Stimulated activated CD8-positive, alpha-beta memory T cell treated with anti-CD3 and anti-CD28 coated beads, Interleukin-7, amount 100 ng/mL, for 4 hours (primary cell): ENCODE measurements around the gene ZNF511.

Experiments used
- DNase-seq, 2 donors: peaks; one replicate each; pipeline ENCODE4 v3.0.0-alpha.2; 2020; ENCODE audit warnings: low read depth in 2 of 2

Gene ZNF511

DNA sequence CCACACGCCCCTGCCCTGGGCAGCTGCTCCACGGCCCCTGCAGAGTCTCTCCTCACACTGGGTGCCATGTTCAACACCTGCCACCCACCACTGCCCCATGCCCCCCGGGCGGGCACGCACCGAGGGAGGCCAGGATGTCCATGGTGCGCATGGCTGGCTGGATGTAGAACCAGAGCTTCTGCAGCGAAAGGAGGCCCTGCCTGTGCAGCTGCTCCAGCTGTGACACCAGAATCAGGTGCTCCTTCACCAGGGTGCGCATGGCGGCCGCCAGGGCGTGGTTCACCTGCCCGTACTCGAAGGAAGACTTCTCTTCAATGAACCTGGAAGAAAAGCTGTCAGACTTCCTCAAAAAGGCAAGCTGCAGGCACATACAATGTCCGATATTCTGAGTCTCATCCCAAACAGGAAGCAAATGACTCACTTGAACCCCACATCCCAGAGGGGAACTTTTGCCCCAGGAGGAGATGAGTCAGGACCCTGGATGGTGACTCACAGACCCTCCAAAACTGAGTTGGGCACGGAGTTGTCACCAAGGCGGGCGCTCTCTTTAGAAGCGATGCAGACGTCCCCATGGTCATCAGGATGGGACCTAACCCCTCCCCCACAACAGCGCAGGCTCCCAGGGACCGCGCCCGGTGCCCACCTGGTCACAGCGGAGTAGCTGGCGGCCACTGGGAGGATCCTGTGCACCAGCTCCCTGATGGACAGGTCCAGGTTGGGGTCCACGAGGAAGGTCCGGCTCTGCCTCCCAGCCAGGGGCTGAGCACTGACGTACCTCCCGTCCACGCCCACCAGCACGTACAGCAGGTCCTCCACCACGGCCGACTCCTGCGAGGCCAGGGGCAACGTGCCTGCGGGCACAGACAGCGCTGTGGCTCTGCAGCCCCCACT, 15.6 kb upstream of the ZNF511 start:
- DNase-seq = no peak

DNA sequence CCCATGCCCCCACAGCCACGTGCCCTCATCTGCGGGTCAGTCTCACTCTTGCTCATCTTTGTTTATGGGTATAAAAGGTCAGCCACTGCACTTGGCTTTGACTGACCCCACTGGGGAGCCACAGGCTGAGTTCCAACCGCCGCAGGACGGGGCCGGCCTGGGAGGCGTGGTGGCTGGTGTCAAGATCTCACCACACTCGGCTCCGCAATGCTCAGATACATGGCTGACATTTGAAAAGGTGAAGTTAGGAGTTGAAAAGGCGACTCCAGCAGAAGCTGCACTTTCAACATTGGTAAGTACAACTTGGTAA, 14.9 kb upstream of the ZNF511 start:
- DNase-seq = no peak

DNA sequence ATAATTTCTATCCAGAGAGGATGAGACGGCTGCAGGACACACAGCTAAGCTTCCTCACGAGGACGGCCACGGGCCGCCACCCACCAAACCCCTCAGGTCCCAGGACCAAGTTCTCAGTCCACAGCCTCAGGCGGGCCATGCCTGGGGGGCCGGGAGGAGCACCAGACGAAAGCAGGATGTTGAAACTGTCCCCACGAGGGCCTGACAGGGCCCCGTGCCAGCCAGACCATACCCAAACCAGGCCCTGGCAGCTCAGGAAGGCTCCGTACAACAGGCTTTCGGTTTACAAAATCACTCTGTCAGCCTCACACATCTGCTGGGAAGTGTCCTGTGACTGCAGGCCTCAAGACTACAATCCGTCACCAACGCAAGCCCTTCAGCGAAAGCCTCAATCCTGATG, 14.5 kb upstream of the ZNF511 start:
- no peak for DNase-seq

DNA sequence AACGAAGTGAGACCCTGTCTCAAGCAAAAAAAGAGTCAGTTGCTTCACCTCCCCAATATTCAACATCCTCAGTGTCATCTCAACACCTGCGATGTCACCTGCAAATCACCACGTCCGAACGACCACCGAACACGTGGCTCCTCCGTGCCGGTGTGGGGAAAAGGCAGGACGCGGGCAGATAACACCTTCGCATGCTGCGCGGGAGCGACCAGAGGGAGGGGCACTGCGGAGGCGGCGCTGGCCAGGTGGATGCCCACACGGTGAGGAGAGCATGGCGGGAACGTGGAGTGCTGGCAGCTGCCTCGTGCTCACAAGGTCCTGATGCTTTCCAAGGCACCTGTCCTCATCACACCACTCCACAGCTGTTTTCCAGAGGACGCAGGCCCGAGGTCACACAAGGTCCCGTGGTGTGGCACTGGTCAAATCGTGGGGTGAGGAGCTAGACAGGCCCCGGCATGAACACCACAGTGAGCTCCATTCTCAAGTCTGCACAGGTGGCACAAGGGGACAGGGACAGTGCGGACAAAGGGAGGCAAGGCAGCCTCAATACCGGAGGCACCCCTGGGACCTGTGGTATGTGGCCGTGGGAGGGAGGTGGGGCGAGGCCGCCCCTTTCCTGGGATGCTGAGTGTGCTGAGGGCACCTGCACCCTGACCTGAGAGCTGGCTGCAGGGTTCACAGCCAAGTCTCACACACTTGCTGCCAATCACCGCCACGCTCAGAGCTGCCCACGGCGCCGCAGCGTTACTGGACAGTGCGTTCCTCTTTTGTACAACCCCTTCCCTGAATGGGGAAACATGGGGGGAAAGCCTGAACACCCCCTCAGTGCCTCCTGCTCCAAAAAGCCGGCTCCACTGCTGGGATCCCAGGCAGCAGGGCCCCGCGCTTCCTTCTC, 13.0 kb upstream of the ZNF511 start:
- no peak for DNase-seq

DNA sequence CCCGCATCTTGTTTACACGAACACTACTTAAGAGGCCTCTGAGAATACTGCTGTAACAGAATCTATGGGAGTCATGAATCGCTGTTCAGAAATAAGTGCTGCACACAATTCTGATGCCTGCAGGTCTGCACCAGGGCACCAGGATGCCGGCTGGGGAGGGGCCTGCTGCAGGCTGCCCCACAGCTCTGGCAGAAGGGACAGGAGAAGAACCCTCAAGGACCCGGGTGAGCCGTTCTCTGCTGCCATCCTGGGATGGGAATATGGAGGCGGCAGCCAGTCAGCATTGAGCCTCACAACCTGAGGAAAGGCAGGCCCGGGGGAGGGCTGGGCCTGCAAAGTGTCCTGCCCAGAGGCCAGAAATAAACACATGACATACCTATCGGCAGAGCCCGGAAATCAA, 11.2 kb upstream of the ZNF511 start:
- DNase-seq = no peak

DNA sequence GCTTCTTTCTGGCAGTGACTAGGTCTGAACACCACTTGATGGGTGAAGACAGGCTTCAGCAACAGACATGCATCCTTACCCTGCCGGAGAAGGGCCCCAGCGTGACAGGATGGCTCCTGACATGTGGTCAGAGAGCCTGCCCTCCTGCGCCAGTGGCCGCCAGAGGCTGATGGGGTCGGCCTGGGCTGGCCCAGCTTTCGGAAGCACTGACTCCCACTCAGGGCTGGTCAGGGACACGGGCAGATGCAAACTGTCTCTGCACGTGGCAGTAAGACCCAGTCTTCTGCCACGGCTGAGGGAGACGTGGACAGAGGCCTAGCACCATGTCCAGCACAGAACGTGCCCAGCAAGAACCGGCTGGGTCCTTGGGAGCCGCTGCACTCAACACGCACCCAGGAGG, 10.2 kb upstream of the ZNF511 start:
- DNase-seq = no peak

DNA sequence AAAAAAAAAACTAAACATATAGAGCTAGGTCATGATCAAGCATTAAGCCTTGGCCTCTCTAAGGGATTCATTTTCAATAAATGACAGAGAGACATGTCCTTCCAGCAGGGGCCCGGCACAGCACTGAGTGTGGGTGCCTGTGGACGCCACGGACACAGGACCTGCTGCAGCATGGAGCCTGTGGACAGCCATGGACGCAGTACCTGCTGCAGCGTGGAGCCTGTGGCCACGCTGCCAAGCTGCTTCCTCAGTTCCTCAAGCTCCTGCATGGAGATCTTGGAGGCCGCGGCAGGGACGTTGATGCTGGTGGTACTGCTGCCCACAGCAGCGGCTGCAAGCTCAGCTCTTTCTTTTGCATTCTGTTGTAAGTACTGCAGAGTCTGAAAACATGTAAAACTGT, 9.5 kb upstream of the ZNF511 start:
- no peak for DNase-seq

DNA sequence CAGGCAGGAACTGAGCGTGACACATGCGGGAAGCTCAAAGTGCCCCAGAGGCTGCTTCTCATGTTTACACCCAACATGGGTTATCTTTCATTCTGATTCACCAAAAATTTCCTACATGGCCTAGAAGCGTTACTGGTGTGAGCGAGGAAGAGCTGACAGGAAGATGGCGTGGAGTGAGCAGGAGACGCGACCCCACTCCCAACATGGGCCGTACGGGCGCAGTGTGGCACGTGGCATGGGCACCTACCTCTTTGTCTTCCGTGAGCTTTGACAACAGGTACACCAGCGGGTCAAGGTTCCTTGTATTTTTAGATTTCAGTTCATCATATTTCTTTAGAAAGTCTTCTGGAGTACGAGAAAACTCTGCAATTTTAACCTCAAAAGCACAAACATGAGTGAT, 9.0 kb upstream of the ZNF511 start:
- no peak for DNase-seq

DNA sequence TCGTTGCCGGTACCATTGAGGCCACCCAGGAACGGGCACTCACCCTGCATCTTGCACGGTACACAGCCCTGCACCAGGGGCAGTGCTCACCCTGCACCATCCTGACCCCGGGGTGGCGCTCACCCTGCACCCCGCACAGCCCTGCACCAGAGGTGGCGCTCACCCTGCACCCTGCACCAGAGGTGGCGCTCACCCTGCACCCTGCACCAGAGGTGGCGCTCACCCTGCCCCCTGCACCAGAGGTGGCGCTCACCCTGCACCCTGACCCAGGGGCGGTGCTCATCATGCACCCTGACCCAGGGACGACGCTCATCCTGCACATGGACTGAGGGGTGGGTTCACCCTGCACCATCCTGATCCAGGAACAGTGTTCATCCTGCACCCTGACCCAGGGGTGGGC, 6.5 kb upstream of the ZNF511 start:
- no peak for DNase-seq

DNA sequence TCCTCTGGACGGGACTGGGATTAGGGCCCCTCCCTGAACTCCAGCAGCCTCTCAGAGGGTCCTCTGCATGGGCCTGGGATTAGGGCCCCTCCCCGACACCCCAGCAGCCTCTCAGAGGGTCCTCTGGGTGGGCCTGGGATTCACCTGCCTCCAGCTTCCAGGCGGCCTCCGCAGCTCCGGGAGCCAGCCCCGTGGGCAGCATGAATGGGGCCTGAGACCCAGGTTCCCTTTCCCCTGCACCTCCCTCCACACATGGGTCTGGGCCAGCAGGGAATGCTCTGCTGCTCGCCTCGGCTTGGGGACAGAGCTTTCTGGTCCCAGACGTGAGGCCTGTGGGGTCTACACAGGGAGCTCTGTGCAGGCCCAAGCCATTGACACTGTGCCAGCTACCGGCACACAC, 5.5 kb upstream of the ZNF511 start:
- DNase-seq = no peak

DNA sequence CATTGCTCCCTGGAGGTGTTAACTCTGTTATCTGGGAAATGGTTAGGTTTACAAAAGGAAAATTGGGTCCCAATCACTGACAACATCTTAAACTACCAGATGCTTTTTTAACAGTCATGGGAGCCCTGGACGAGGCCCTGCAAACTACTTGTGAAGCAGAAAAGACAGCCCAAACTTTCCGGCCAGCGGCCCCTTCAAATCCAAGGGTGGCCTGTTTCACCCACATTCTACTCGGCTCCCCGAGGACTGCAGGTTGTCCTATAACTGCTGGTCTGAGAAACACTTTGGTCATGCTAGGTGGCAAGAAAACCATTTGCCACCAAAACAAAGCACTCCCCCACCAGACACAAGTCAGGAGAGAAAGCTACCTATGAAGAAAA, 2.6 kb upstream of the ZNF511 start:
- no peak for DNase-seq

DNA sequence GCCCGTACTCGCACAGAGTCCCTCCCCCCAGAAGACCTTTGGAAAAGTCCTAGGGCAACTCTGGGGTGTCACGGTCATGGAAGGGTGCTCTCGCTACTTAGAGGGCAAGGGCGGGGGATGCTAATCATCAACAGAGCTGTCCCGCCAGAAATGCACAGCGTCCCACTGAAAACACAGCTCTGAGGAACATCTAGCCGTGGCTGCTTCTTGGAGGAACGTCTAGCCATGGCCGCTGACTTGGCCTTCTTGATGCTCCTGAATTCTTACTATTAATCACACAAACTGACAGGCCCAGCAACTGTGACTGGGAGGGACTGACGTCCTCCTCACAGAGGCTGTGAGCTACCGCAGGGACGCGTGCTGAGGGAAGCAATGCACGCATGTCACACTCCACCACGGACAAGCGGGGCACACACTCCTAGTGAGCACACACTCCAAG, 1.8 kb upstream of the ZNF511 start:
- DNase-seq = no peak

DNA sequence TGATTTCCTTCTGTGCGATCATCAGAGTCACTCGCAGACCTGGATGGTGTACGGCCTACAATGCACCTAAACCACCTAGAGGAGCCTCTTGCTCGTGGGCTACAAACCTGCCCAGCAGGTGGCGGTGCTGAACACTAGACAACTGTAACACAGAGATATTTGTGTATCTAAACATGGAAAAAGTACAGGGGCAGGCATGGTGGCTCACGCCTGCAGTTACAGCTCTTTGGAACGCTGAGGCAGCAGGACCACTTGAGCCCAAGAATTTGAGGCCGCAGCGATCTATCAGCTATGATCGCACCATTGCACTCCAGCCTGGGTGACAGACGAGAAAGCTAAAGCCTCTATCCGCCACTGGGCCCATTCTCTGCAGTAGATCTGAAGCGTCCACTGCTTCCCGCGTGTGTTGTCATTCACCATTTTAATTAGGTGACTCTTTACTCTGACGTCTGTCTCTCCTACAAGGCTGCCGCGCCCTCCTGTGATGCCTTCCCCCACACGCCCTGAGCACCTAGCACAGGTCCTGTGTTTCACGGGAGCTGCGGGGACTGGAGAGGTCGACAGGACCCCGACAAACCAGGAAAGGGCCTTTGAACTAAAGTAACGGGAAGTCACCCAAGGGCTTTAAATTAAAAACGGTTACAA, 816 bp upstream of the ZNF511 start:
- DNase-seq = peak; percentile 79 to 80

DNA sequence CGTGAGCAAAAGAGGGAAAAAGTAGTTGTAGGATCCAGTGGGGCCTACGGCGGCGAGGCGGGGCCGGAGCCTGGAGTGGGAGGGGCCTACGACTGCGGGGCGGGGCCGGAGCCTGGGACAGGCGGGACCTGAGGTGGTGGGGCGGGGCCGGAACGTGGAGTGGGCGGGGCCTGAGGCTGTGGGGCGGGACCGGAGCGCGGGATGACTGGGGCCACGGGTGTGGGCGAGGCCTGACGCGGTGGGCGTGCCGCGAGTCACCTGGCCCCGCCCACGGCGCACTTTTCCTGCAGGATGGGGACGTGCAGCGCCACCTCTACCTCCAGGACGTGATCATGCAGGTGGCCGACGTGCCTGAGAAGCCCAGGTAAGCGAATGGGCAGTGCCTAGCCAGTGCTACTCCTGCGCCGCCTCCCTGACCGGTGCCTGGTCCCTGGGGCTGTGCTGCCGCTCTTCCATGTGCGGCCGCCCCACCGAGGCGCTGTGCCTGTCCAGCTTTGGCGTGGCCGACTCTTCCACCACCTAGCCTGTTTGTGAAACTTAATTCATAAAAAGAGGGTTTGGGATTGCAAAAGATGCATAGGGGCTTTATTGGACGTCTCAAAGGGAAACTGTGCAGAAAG, 496 bp downstream of the ZNF511 start:
- DNase-seq = peak; percentile 78 to 88

DNA sequence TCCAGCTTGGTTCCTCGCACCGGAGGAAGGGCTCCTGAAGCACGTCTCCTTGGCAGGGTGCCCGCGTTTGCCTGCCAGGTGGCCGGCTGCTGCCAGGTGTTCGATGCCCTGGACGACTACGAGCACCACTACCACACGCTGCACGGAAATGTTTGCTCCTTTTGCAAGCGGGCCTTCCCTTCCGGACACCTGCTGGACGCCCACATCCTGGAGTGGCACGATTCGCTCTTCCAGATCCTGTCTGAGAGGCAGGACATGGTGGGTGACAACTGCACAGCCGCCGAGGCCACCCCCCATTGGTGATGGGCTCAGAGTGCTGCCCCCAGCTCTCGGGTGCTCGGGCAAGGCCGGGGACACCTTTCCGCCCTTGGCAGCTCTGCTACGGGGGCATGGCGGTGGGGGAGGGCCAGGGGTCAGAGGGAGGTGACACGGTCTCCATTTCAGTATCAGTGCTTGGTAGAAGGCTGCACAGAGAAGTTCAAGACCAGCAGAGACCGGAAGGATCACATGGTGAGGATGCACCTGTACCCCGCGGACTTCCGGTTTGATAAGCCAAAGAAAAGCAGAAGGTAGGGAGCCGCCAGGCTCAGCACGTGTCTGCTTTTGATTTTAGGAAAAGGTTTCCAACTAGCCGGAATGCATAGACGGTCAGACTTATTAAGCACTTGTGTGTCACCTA, 1.1 kb downstream of the ZNF511 start:
- DNase-seq = no peak

DNA sequence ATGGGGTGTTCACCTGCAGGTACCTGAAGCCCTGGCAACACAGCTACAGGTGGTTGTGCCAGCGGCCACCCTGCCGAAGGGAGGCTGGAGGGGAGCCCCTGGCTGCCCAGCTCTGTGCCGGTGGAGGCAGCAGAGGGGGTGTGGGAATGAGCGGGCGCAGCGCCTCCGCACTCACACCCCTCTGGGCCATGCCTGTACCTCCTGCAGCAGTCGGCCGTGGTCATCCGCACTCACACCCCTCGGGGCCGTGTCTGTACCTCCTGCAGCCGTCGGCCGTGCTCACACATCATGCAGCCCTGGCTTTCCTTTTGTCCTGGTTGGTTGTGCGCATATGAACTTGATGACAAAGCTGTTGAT, 1.7 kb downstream of the ZNF511 start:
- DNase-seq = no peak

DNA sequence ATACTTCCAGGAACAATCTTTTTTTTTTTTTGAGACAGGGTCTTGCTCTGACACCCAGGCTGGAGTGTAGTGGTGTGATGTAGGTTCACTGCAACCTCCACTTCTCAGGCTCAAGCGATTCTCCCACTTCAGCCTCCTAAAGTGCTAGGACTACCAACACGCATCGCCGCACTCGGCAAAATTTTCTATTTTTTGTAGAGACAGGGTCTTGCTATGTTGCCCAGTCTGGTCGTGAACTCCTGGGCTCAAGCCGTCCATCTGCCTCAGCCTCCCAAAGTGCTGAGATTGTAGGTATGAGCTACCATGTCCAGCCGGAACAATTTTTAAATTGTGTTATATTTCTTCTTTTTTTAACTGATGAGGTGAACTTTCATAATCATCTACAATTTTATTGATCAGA, 2.1 kb downstream of the ZNF511 start:
- DNase-seq = no peak

DNA sequence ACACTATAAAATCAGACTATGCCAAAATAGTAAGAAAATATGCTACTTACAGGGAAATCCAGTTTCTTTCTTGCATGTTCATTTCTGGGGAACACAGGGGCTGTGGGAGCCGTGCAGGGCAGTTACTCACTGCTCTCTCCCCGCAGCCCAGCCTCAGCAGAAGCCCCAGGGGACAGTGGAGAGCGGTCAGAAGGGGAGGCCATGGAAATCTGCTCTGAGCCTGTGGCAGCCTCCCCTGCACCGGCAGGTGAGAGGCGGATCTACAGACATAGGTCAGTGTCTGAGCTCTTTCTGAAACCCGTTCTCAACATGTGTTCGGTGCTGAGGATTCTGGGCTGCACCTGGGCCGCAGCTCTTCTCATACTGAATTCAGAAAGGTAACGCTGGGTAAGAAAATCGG, 2.9 kb downstream of the ZNF511 start:
- no peak for DNase-seq

DNA sequence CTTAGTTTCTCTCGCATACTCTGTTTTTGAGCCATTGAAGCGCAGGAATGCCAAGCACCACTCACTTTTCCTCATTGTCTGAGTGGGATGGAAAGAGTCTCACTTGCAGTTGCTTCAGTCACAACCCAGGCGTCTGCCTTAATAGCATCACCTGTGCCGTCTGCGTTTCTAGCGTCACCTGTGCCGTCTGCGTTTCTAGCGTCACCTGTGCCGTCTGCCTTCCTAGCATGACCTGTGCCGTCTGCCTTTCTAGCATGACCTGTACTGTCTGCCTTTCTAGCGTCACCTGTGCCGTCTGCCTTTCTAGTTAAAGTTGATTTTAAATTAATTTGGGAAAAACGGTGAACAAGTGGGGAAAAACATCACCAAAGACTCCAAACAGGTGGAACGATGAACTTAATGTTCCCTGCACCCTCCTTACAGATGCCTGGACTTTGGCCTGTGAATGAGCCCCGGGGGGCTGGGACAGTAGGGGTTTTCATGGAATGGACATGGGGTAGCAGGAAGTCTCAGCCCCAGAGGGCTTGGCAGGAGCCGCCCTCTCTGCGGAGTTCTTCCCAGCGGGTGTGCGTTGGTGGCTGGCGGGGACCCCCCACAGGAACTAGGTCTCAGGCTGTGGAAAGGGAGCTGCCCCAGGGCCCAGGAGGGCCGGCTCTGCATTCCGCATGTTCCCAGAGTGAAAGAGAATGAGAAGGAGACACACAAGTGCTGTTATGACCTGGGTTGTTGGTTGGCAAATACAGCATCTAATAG, 3.5 kb downstream of the ZNF511 start:
- no peak for DNase-seq

DNA sequence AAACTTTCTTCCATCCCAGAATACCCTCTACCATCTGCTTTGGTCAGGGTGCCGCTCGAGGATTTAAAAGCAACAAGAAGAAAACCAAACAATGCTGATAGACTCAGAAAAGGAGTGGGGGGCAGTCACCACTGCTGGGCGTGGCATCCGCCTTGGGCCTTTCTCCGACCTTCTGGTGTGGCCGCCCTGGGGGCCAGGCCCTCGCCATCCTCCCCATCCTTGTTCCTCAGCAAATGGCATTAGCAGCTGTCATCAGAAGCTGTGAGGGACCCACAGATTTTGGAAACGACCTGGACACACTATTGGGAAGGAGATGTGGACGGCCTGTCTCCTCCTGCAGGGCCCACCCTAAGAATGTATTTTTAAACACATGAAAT, 4.0 kb downstream of the ZNF511 start:
- no peak for DNase-seq

DNA sequence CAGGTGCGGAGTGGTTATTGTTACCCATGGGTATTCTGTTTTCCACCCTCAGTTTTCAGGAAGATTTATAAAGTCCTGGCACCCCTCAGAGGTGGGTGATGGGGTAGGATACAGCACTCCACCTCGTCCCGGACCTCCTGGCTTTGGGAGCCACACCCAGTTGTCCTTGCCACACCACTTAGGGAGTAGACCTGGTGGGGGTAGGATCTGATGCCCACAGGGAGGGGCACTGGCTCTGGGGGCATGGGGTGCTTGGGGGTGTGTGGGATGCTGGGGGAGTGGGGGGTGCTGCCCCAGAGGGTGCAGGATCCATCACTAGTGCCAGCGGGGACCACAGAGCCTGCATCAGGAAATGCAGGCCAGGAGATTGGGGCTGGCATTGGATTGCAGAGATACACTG, 4.5 kb downstream of the ZNF511 start:
- no peak for DNase-seq
